Smooth muscle cell of trachea (primary cell): ENCODE measurements around the gene SYCP1. TPM values are rescaled to one million over a fixed set of nuclear protein-coding genes. Genes with fewer than 3 reads are reported as not detected.

ENCODE experiments used
- total RNA-seq: library from RNA; depleted of rRNA; stranded (reverse); fragments of >200 nt; gene quantifications from 2 replicates; pipeline ENCODE4 v1.2.1, GENCODE V29; 2014

Gene SYCP1
- not detected in 2 replicates for total RNA-seq

GRCh38 chr1:114854693-114855320 lies at the start of gene SYCP1:
TSS of gene SYCP1 (plus strand) at chr1:114854863. CDS start at chr1:114855465, 602 bp downstream.

GRCh38 chr1:115029526-115029925 lies 174.9 kb downstream of the SYCP1 start, which contains the start of gene TSHB:
TSS of gene TSHB (plus strand) at chr1:115029826. CDS start at chr1:115033363, 3,537 bp downstream.

Other genes with a start within 250 kb of the SYCP1 start
- gene DENND2C, start 184.8 kb upstream of the SYCP1 start, total RNA-seq = 4.1 and 4.4 TPM in 2 replicates
- gene AMPD1, start 159.3 kb upstream of the SYCP1 start, total RNA-seq = not detected in 2 replicates
- gene NRAS, start 138.1 kb upstream of the SYCP1 start, total RNA-seq = 42.2 and 66.2 TPM in 2 replicates
- 798 and 886 TPM in 2 replicates for gene CSDE1, start 96.9 kb upstream of the SYCP1 start, total RNA-seq
- 62.8 and 65.2 TPM in 2 replicates for gene SIKE1, start 74.2 kb upstream of the SYCP1 start, total RNA-seq
- not detected in 2 replicates for gene TSHB, start 175.0 kb downstream of the SYCP1 start, total RNA-seq
- not detected in 2 replicates for gene TSPAN2, start 234.6 kb downstream of the SYCP1 start, total RNA-seq